Measurements from ENCODE around the gene ERGIC2. TPM values are rescaled to one million over a fixed set of nuclear protein-coding genes. Genes with fewer than 3 reads are reported as not detected.
"Not testable (repeated sequence)": the region's sequence is repeated elsewhere in the genome, so short reads cannot be mapped to it uniquely, and the experiment has no call there.

Gene ERGIC2
- total RNA-seq, 1 experiment from 2014 or later, result 140 TPM

- no peak overlapping the region for H3K4me3 ChIP-seq
- DNase-seq, result peak; percentile 41
- peaks cover 61% of the 10 kb centered on the region for H3K36me3 ChIP-seq
- H3K27me3 ChIP-seq, result no peaks in the 10 kb centered on the region
- H3K9me3 ChIP-seq, result peaks cover 22% of the 10 kb centered on the region
Observed at GRCh38 chr12:29320295-29321085, 60.5 kb downstream of the ERGIC2 start.

- DNase-seq, result peak; percentile 42
- H3K36me3 ChIP-seq, result peaks cover 41% of the 10 kb centered on the region
- H3K9me3 ChIP-seq, result peaks cover 7% of the 10 kb centered on the region
Observed at GRCh38 chr12:29317556-29318363, 63.2 kb downstream of the ERGIC2 start.

GRCh38 chr12:29316752-29317151 is 64.2 kb downstream of the ERGIC2 start:
- DNase-seq, result peak; percentile 84
- H3K9me3 ChIP-seq, result no peaks in the 10 kb centered on the region
- no peaks in the 10 kb centered on the region for H3K27me3 ChIP-seq
- peaks cover 39% of the 10 kb centered on the region for H3K36me3 ChIP-seq
- no peak overlapping the region for H3K4me3 ChIP-seq

More at GRCh38 chr12:29317556-29318363, 63.2 kb downstream of the ERGIC2 start:
- H3K4me3 ChIP-seq, result no peak overlapping the region
- H3K27me3 ChIP-seq, result no peaks in the 10 kb centered on the region

- Histone ChIP-seq H3K4me3 (no peak overlapping the region), H3K27me3 (no peaks in the 10 kb centered on the region), H3K36me3 (peaks cover 38% of the 10 kb centered on the region), H3K9me3 (no peaks in the 10 kb centered on the region)
- peak; percentile 12 for DNase-seq
Observed at GRCh38 chr12:29314416-29314815, 66.6 kb downstream of the ERGIC2 start.

- no peak for DNase-seq
- Histone ChIP-seq H3K36me3 (peaks cover 20% of the 10 kb centered on the region), H3K4me3 (no peak overlapping the region), H3K9me3 (no peaks in the 10 kb centered on the region), H3K27me3 (no peaks in the 10 kb centered on the region)
Observed at GRCh38 chr12:29310899-29311298, 70.1 kb downstream of the ERGIC2 start.

GRCh38 chr12:29309320-29309902 is 71.6 kb downstream of the ERGIC2 start:
- H3K27me3 ChIP-seq, result no peaks in the 10 kb centered on the region
- no peak overlapping the region for H3K4me3 ChIP-seq
- H3K36me3 ChIP-seq, result peaks cover 17% of the 10 kb centered on the region
- no peaks in the 10 kb centered on the region for H3K9me3 ChIP-seq
- no peak for DNase-seq

- H3K27me3 ChIP-seq, result no peaks in the 10 kb centered on the region
- no peak overlapping the region for H3K4me3 ChIP-seq
- peaks cover 8% of the 10 kb centered on the region for H3K36me3 ChIP-seq
- H3K9me3 ChIP-seq, result no peaks in the 10 kb centered on the region
- no peak for DNase-seq
Observed at GRCh38 chr12:29306682-29307081, 74.3 kb downstream of the ERGIC2 start.

GRCh38 chr12:29306266-29306665 is 74.7 kb downstream of the ERGIC2 start:
- Histone ChIP-seq H3K4me3 (no peak overlapping the region), H3K9me3 (no peaks in the 10 kb centered on the region), H3K36me3 (peaks cover 5% of the 10 kb centered on the region), H3K27me3 (no peaks in the 10 kb centered on the region)
- no peak for DNase-seq

GRCh38 chr12:29304388-29304787 is 76.6 kb downstream of the ERGIC2 start:
- no peaks in the 10 kb centered on the region for H3K9me3 ChIP-seq
- H3K4me3 ChIP-seq, result no peak overlapping the region
- H3K27me3 ChIP-seq, result no peaks in the 10 kb centered on the region
- no peak for DNase-seq
- peaks cover 3% of the 10 kb centered on the region for H3K36me3 ChIP-seq

GRCh38 chr12:29301114-29301513 is 79.9 kb downstream of the ERGIC2 start:
- Histone ChIP-seq H3K36me3 (no peaks in the 10 kb centered on the region; the same call in none of the 2 replicates), H3K9me3 (no peaks in the 10 kb centered on the region), H3K4me3 (no peak overlapping the region), H3K27me3 (no peaks in the 10 kb centered on the region)
- peak; percentile 53 for DNase-seq

GRCh38 chr12:29299633-29300032 is 81.3 kb downstream of the ERGIC2 start:
- no peaks in the 10 kb centered on the region for H3K9me3 ChIP-seq
- H3K27me3 ChIP-seq, result no peaks in the 10 kb centered on the region
- no peak for DNase-seq
- H3K4me3 ChIP-seq, result no peak overlapping the region
- H3K36me3 ChIP-seq, result no peaks in the 10 kb centered on the region; the same call in none of the 2 replicates

- Histone ChIP-seq H3K36me3 (peaks cover 13% of the 10 kb centered on the region), H3K9me3 (peaks cover 3% of the 10 kb centered on the region), H3K27me3 (no peaks in the 10 kb centered on the region), H3K4me3 (no peak overlapping the region)
- DNase-seq, result no peak
Observed at GRCh38 chr12:29291226-29291625, 89.7 kb downstream of the ERGIC2 start.

GRCh38 chr12:29290475-29290874 is 90.5 kb downstream of the ERGIC2 start:
- H3K27me3 ChIP-seq, H3K4me3 ChIP-seq, DNase-seq, H3K9me3 ChIP-seq: not testable (repeated sequence)
- peaks cover 13% of the 10 kb centered on the region for H3K36me3 ChIP-seq

GRCh38 chr12:29288031-29288430 is 92.9 kb downstream of the ERGIC2 start:
- Histone ChIP-seq H3K9me3 (peaks cover 3% of the 10 kb centered on the region), H3K27me3 (no peaks in the 10 kb centered on the region)
- no peak for DNase-seq

GRCh38 chr12:29287622-29288021 is 93.3 kb downstream of the ERGIC2 start:
- Histone ChIP-seq H3K27me3 (no peaks in the 10 kb centered on the region), H3K4me3 (no peak overlapping the region), H3K36me3 (peaks cover 13% of the 10 kb centered on the region), H3K9me3 (peaks cover 3% of the 10 kb centered on the region)
- no peak for DNase-seq

More at GRCh38 chr12:29288031-29288430, 92.9 kb downstream of the ERGIC2 start:
- H3K36me3 ChIP-seq, result peaks cover 13% of the 10 kb centered on the region
- no peak overlapping the region for H3K4me3 ChIP-seq

All from MG63 (cell line).